ENCODE data around the gene CLMN.

The CLMN gene

GRCh38 chr14:95302667-95303506 lies 16.8 kb downstream of the CLMN start:
- DNase-seq (ENCODE audit: low read depth in 2 of 2): no peak

- DNase-seq (ENCODE audit: low read depth in 2 of 2): no peak
These were observed 18.1 kb downstream of the CLMN start for GRCh38 chr14:95301527-95302187.

DNA sequence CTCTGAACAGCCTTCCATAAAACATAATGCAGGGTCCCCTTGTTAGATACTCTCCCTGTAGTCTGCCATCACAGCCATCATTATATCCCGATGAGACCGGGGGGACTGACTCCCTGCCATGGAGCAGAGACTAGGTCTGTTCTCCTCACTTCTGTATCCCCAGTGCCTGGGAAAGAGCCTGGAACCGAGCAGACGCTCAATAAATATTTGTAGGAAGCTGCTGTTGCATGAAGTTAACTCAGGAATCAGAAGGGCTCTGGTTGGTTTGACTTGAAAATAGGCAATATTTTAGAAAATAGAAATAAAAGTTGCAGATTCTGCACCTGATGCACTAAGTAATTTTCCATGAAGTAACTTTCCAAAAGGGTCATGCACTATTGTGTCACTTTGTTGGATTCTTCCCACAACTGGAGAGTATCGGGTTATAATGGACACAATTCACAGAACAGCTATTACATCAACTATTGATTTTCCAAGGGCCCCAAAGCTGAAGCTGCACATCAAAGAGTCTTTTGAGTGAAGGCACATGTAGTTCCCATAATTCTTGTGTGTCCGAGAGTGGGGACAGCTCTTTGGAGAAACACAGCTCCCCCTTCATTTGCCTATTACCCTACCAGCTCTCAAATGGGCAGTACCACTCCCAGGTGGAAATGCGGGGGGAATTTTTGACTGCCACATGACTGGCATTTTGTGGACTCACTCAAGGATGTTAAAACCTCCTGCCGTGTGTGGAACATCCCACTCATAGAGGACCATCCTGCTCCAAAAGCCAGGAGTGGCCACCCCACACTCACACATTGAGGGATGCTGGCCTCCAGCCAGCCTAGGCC lies 18.8 kb downstream of the CLMN start:
- no peak for DNase-seq (ENCODE audit: low read depth in 2 of 2)

DNA sequence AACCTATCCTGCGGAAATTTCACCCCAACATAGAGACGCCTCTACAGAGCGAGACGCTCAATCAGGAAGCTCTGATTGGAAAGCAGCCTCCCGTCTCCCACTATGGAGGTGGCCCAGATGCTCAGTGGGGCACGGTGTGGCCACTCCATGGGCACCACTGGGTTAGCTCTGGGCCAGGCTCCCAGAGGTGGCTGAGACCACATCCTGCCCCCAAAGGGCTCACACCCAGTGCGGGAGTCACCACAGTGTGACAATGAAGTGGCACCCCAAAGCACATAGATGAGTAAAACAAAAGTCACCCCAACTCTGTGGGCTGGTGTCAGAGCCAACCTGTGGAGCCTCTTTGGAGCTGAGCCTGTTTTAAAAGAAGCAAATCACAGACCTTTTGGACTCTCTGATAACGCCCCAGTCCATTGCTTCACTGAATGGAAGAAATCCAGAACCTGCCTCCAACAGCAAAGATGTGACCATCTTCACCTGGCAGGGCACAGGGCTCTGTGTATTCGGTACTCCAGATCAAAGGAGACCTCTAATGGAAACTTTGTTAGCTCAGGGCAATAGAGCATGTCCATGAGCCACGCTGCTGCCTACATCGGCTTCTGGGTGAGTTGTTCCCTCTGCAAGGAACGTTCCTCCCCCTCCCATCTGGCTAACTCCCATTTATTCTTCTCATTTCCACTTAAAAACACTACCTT lies 19.6 kb downstream of the CLMN start:
- no peak for DNase-seq (ENCODE audit: low read depth in 2 of 2)

- DNase-seq (ENCODE audit: low read depth in 2 of 2): no peak
These were observed 20.4 kb downstream of the CLMN start for GRCh38 chr14:95299271-95299670.

- DNase-seq (ENCODE audit: low read depth in 2 of 2): no peak
These were observed 21.9 kb downstream of the CLMN start for GRCh38 chr14:95297832-95298231.

GRCh38 chr14:95296966-95297365 lies 22.7 kb downstream of the CLMN start:
- DNase-seq (ENCODE audit: low read depth in 2 of 2): no peak

DNA sequence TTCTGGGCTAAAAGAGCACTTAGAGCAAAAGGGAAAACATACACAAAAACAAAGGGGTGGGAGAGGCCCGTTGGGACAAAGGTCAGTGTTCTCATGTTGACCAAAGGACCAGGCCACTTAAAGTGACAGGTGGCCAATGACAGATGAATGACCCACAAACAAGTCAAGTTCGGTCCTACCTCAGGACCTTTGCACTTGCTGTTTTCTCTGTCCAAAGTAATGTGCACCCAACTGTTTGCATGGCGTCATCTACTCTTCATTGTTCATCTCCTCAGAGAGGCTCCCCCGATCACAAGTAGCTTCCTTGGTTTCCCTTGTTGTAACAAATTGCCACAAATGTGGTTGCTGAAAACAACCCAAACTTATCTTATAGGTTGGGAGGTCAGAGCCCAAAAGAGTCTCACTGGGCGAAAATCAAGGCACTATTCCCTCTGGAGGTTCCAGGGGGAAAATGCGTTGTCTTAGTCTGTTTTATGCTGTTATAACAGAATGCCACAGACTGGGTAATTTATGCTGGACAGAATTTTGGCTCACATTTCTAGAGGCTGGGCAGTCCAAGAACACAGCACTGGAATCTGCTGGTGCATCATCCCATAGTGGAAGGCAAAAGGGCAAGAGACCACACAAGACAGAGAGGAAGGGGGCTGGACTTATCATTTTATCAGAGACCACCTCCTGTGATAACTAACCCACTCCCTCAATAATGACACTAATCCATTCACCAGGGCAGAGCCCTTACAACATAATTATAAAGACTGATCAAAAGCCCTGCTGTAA lies 23.9 kb downstream of the CLMN start:
- DNase-seq (ENCODE audit: low read depth in 2 of 2): no peak

DNA sequence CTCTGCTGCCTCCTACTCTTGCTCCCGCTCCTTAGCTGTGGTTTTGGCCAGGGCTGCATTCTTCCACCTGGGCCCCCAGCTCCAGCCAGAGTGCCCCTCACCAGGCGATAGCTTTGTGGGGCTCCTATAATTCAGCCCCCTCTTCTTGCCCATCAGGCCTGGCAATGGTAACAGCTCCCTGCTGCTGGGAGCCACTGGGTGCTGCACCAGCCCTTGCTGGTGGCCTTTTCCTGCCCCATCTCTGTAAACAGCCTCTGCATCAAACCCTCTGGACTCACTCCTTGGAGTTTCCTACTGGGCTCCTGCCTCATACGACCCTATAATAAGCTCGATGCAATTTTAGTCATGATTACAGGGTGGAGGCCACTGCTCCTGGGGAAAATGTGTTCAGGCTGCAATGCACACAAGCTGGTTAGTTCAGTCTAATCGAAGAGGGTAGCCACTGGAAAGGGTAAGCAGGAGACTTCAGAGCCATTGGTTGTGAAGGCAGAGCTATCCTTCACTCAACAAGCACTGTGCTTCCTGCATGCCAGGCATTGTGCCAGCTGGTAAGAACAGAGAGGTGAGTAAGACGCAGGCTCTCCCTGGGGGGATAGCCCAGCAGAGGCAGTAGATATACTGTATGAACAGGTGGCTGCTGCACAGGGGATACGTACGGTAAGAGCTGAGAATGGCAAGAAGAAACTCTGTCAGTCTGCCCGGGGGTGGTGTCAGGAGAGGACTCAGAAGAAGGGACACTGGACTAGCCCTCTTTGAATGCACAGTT lies 24.7 kb downstream of the CLMN start:
- no peak for DNase-seq (ENCODE audit: low read depth in 2 of 2)

GRCh38 chr14:95294320-95294719 lies 25.4 kb downstream of the CLMN start:
- no peak for DNase-seq (ENCODE audit: low read depth in 2 of 2)

- no peak for DNase-seq (ENCODE audit: low read depth in 2 of 2)
These were observed 26.3 kb downstream of the CLMN start for GRCh38 chr14:95293449-95293848.

DNA sequence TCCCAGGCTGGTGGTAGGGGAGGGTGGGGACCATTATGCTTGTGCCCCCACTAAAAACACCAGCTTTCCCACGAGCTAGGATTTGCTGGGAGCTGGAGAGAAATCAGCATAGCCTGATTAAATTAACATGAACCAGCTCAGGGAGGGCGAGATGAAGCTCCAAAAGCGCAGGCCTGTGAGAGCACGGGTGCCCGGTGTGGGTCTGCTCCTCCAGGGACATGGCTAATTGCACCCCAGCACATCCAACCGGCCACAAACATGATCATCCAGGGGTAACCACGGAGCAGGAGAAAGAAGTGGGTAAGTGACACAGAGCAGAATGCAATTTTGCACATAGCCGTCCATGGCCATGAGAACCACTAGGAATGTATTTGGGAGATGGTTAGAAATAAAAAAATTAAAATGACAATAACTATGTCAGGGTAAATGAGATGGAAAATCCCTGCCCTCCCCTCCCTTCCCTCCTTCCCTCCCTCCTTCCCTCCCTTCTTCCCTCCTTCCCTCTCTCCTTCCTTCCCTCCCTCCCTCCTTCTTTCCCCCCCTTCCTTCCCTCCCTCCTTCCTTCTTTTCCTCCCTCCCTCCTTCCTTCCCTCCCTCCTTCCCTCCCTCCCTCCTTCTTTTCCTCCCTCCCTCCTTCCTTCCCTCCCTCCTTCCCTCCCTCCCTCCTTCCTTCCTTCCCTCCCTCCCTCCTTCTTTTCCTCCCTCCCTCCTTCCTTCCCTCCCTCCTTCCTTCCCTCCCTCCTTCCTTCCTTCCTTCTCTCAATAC lies 26.9 kb downstream of the CLMN start:
- no peak for DNase-seq (ENCODE audit: low read depth in 2 of 2)

- DNase-seq (ENCODE audit: low read depth in 2 of 2): no peak
These were observed 27.7 kb downstream of the CLMN start for GRCh38 chr14:95291859-95292542.

- no peak for DNase-seq (ENCODE audit: low read depth in 2 of 2)
These were observed 28.8 kb downstream of the CLMN start for GRCh38 chr14:95290871-95291431.

DNA sequence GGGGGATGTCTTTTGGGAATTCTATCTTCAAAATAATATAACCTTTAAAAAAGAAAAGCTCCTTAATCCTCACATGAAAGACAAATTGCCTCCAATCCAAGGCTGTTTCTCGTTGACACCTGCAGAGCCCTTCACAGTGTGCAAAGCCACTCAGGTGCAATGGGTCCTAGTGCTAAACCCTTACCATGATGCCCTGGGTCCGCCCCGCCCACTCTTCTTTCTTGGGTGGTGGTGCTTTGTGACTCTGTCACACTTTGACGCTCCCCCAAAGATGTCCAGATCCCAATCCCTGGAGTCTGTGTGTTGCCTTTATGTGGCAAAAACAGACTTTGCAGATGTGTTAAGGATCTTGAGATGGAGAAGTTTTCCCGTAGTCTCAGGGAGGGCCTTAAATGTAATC lies 29.7 kb downstream of the CLMN start:
- no peak for DNase-seq (ENCODE audit: low read depth in 2 of 2)

- DNase-seq (ENCODE audit: low read depth in 2 of 2): no peak
These were observed 30.2 kb downstream of the CLMN start for GRCh38 chr14:95289323-95290010.

DNA sequence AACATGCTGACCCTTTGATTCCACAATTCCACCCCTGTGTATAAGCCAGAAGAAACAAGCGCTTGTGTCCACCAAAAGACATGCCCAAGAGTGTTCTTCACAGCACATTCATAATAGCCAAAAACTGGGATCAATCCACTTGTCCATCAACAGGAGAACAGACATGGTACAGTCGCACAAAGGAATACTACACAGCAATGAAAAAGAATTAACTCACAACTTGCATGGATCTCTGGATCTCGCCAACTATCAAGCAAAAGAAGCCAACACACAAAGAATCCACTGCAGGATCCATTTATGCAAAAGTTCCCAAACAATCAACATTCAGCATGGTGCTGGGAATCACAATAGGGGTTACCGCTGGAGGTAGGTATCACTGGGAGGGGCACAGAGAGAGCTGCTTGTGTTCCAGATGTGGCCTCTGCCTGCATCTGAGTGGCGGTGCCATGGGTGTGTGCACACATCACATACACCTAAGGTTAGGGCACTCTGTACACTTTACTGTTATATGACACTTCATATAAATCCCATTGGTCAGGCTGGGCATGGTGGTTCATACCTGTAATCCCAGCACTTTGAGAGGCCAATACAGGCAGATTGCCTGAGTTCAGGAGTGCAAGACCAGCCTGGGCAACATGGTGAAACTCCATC lies 30.9 kb downstream of the CLMN start:
- no peak for DNase-seq (ENCODE audit: low read depth in 2 of 2)

Measured in stimulated activated CD8-positive, alpha-beta memory T cell treated with anti-CD3 and anti-CD28 coated beads, Interleukin-2, amount 100 ng/mL, for 1 hour (primary cell).